ENCODE results near the gene NRP1. TPM values are rescaled to one million over a fixed set of nuclear protein-coding genes. Genes with fewer than 3 reads are reported as not detected.

Gene NRP1
- polyA plus RNA-seq, 1 of the 3 experiments (the other 2 are of a cell fraction): 129 TPM

GRCh38 chr10:33127622-33128021 lies 206.8 kb downstream of the NRP1 start:
- H3K4me1 ChIP-seq (ENCODE audit: control insufficient read depth in 1 of 2, insufficient read depth in 2 of 2, low read depth in 1 of 2, low read length in 1 of 2): peaks cover 0 to 30% of the 10 kb centered on the region in 2 experiments; a peak in 3 of 4 replicates
- 92% methylated on average over 9 of the region's 9 CpGs for WGBS (ENCODE audit: low lambda C conversion rate)
- POLR2A ChIA-PET: no interaction called here
- no peaks in the 10 kb centered on the region for H4K20me1 ChIP-seq (ENCODE audit: insufficient read depth)
- no peak overlapping the region for H3K4me2 ChIP-seq
- no peak overlapping the region for H2AFZ ChIP-seq (ENCODE audit: low read depth)
- H3K79me2 ChIP-seq (ENCODE audit: insufficient read depth): no peaks in the 10 kb centered on the region
- no peaks in the 10 kb centered on the region for H3K36me3 ChIP-seq (replicated peaks in 1 of 2; ENCODE audit: control insufficient read depth in 1 of 2, insufficient read depth in 2 of 2, low read length in 1 of 2)
- H3K9me3 ChIP-seq: no peaks in the 10 kb centered on the region
- no peak overlapping the region for H3K9ac ChIP-seq
- DNase-seq: no peak
- H3F3A ChIP-seq (replicated peaks; ENCODE audit: insufficient read depth): peaks cover 15% of the 10 kb centered on the region
- CTCF ChIA-PET: no interaction called here
- H3K27me3 ChIP-seq (ENCODE audit: insufficient read depth): no peaks in the 10 kb centered on the region
- TF ChIP-seq RCOR1 (IDR thresholded peaks at IDR 0.05; ENCODE audit: low read length) (no peak), NRF1 (IDR thresholded peaks at IDR 0.05; ENCODE audit: low read depth, low read length) (no peak), USF1 (IDR thresholded peaks at IDR 0.05; ENCODE audit: borderline replicate concordance, low read depth) (no peak), YY1 (IDR thresholded peaks at IDR 0.05; ENCODE audit: low read depth) (no peak), FOXJ3 (CRISPR knock-in tag; IDR thresholded peaks at IDR 0.05) (no peak), EZH2phosphoT487 (IDR thresholded peaks at IDR 0.05; ENCODE audit: borderline replicate concordance, low read depth) (no peak), MAX (IDR thresholded peaks at IDR 0.05; ENCODE audit: low read depth) (no peak), TAF1 (IDR thresholded peaks at IDR 0.05; ENCODE audit: borderline replicate concordance, low read depth, low read length) (no peak), CHD2 (IDR thresholded peaks at IDR 0.05; ENCODE audit: low read length, partially characterized antibody) (no peak), EP300 (IDR thresholded peaks at IDR 0.05; ENCODE audit: borderline replicate concordance in 1 of 2, low read depth in 1 of 2, low read length in 1 of 2) (no peak)
- TF ChIP-seq, protein P1, sequence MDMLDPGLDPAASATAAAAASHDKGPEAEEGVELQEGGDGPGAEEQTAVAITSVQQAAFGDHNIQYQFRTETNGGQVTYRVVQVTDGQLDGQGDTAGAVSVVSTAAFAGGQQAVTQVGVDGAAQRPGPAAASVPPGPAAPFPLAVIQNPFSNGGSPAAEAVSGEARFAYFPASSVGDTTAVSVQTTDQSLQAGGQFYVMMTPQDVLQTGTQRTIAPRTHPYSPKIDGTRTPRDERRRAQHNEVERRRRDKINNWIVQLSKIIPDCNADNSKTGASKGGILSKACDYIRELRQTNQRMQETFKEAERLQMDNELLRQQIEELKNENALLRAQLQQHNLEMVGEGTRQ (IDR thresholded peaks at IDR 0.05; ENCODE audit: borderline replicate concordance, low read depth, low read length): no peak
- TF ChIP-seq, protein P2, sequence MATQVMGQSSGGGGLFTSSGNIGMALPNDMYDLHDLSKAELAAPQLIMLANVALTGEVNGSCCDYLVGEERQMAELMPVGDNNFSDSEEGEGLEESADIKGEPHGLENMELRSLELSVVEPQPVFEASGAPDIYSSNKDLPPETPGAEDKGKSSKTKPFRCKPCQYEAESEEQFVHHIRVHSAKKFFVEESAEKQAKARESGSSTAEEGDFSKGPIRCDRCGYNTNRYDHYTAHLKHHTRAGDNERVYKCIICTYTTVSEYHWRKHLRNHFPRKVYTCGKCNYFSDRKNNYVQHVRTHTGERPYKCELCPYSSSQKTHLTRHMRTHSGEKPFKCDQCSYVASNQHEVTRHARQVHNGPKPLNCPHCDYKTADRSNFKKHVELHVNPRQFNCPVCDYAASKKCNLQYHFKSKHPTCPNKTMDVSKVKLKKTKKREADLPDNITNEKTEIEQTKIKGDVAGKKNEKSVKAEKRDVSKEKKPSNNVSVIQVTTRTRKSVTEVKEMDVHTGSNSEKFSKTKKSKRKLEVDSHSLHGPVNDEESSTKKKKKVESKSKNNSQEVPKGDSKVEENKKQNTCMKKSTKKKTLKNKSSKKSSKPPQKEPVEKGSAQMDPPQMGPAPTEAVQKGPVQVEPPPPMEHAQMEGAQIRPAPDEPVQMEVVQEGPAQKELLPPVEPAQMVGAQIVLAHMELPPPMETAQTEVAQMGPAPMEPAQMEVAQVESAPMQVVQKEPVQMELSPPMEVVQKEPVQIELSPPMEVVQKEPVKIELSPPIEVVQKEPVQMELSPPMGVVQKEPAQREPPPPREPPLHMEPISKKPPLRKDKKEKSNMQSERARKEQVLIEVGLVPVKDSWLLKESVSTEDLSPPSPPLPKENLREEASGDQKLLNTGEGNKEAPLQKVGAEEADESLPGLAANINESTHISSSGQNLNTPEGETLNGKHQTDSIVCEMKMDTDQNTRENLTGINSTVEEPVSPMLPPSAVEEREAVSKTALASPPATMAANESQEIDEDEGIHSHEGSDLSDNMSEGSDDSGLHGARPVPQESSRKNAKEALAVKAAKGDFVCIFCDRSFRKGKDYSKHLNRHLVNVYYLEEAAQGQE (IDR thresholded peaks at IDR 0.05; ENCODE audit: low read depth, low read length): no peak
- TF ChIP-seq, protein P3, sequence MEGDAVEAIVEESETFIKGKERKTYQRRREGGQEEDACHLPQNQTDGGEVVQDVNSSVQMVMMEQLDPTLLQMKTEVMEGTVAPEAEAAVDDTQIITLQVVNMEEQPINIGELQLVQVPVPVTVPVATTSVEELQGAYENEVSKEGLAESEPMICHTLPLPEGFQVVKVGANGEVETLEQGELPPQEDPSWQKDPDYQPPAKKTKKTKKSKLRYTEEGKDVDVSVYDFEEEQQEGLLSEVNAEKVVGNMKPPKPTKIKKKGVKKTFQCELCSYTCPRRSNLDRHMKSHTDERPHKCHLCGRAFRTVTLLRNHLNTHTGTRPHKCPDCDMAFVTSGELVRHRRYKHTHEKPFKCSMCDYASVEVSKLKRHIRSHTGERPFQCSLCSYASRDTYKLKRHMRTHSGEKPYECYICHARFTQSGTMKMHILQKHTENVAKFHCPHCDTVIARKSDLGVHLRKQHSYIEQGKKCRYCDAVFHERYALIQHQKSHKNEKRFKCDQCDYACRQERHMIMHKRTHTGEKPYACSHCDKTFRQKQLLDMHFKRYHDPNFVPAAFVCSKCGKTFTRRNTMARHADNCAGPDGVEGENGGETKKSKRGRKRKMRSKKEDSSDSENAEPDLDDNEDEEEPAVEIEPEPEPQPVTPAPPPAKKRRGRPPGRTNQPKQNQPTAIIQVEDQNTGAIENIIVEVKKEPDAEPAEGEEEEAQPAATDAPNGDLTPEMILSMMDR (IDR thresholded peaks at IDR 0.05): no peak
- TF ChIP-seq, protein P4, sequence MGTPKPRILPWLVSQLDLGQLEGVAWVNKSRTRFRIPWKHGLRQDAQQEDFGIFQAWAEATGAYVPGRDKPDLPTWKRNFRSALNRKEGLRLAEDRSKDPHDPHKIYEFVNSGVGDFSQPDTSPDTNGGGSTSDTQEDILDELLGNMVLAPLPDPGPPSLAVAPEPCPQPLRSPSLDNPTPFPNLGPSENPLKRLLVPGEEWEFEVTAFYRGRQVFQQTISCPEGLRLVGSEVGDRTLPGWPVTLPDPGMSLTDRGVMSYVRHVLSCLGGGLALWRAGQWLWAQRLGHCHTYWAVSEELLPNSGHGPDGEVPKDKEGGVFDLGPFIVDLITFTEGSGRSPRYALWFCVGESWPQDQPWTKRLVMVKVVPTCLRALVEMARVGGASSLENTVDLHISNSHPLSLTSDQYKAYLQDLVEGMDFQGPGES (IDR thresholded peaks at IDR 0.05; ENCODE audit: low read depth, low read length): no peak
- no peak overlapping the region for H3K4me3 ChIP-seq (ENCODE audit: low read depth in 2 of 2, low read length in 1 of 2)
- no peak overlapping the region for H3K27ac ChIP-seq (ENCODE audit: low read depth in 2 of 2, low read length in 1 of 2)
- no peaks in the 10 kb centered on the region for H3K9me2 ChIP-seq

Small RNA genes within 50 kb of the gene (small RNA-seq; reads per million reads assigned to genes)
- gene AL353600.1 (0 reads per million in 7 experiments), gene RN7SL398P (0 reads per million in 7 experiments)

Data from SK-N-SH (cell line).